ENCODE results near the gene NR1D2.

DNA sequence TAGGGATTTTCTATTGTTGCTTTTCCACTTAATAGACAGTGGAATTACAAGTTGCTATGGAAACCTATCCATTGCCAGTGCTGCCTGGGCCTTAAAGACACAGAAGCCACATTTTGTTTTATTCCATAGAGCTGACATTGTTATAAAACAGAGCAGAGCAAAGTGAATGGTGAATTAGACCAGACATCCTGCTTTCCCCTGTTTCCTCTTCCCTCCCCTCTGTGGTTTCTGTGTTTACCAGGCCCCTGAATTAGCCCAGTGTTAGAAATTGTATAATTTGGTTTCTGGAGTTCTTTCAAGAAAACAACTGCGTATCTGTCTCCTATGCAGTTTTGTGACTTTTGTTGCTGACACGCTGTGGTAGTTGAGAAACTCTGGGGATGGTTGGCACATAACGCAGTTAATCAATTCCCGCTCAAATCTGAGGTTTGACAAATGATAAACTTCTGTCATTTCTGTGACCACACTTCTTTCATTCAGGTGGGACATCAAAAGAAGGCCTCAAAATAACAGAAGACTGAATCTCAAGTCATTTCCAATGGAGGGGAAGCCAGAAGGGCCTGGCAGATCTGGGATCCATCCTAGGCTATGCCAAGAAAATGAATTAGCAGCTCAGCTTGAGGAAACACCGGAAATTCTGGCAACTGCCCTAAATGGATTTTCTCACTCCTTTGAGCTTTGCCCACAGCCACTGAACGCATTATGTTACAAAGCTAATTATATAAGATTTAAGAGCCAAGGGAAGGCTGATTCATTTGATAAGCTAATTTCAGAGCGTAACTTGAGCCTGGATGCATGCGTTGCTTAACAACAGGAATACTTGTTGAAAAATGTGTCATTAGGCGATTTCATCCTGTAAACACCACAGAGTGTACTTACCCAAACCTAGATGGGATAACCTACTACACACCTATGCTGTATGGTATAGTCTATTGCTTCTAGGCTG lies 46.9 kb downstream of the NR1D2 start:
- TF ChIP-seq EZH2phosphoT487 (IDR thresholded peaks at IDR 0.05; ENCODE audit: unreplicated experiment) (no peak), STAT1 (IDR thresholded peaks at IDR 0.05; ENCODE audit: unreplicated experiment) (no peak), EZH2 (IDR thresholded peaks at IDR 0.05; ENCODE audit: low read depth, unreplicated experiment) (no peak), ZNF331 (CRISPR knock-in tag; IDR thresholded peaks at IDR 0.05; ENCODE audit: low read depth) (no peak)
- TF ChIP-seq, protein P1, sequence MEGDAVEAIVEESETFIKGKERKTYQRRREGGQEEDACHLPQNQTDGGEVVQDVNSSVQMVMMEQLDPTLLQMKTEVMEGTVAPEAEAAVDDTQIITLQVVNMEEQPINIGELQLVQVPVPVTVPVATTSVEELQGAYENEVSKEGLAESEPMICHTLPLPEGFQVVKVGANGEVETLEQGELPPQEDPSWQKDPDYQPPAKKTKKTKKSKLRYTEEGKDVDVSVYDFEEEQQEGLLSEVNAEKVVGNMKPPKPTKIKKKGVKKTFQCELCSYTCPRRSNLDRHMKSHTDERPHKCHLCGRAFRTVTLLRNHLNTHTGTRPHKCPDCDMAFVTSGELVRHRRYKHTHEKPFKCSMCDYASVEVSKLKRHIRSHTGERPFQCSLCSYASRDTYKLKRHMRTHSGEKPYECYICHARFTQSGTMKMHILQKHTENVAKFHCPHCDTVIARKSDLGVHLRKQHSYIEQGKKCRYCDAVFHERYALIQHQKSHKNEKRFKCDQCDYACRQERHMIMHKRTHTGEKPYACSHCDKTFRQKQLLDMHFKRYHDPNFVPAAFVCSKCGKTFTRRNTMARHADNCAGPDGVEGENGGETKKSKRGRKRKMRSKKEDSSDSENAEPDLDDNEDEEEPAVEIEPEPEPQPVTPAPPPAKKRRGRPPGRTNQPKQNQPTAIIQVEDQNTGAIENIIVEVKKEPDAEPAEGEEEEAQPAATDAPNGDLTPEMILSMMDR (conservative IDR thresholded peaks at IDR 0.05; ENCODE audit: low read depth in 2 of 2) = no peak
- TF ChIP-seq, protein P2, sequence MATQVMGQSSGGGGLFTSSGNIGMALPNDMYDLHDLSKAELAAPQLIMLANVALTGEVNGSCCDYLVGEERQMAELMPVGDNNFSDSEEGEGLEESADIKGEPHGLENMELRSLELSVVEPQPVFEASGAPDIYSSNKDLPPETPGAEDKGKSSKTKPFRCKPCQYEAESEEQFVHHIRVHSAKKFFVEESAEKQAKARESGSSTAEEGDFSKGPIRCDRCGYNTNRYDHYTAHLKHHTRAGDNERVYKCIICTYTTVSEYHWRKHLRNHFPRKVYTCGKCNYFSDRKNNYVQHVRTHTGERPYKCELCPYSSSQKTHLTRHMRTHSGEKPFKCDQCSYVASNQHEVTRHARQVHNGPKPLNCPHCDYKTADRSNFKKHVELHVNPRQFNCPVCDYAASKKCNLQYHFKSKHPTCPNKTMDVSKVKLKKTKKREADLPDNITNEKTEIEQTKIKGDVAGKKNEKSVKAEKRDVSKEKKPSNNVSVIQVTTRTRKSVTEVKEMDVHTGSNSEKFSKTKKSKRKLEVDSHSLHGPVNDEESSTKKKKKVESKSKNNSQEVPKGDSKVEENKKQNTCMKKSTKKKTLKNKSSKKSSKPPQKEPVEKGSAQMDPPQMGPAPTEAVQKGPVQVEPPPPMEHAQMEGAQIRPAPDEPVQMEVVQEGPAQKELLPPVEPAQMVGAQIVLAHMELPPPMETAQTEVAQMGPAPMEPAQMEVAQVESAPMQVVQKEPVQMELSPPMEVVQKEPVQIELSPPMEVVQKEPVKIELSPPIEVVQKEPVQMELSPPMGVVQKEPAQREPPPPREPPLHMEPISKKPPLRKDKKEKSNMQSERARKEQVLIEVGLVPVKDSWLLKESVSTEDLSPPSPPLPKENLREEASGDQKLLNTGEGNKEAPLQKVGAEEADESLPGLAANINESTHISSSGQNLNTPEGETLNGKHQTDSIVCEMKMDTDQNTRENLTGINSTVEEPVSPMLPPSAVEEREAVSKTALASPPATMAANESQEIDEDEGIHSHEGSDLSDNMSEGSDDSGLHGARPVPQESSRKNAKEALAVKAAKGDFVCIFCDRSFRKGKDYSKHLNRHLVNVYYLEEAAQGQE (IDR thresholded peaks at IDR 0.05; ENCODE audit: unreplicated experiment) = no peak
